GM12801 (cell line): ENCODE measurements around the gene BRAF.

ENCODE experiments used
- CTCF ChIP-seq: IDR thresholded peaks from one replicate; pipeline ENCODE4 v1.5.1; 2011; ENCODE audit warnings: control low read depth; ENCODE audit not compliant: insufficient read length; ENCODE audit errors: extremely low read depth

Gene BRAF

GRCh38 chr7:140866926-140867325 lies 57.8 kb downstream of the BRAF start:
- TF ChIP-seq CTCF, result no peak

GRCh38 chr7:140864732-140865131 lies 60.0 kb downstream of the BRAF start:
- no peak for TF ChIP-seq CTCF

- no peak for TF ChIP-seq CTCF
These were observed 60.9 kb downstream of the BRAF start for GRCh38 chr7:140863867-140864266.

GRCh38 chr7:140863184-140863583 lies 61.5 kb downstream of the BRAF start:
- TF ChIP-seq CTCF, result no peak

GRCh38 chr7:140857048-140857447 lies 67.7 kb downstream of the BRAF start:
- no peak for TF ChIP-seq CTCF

- no peak for TF ChIP-seq CTCF
These were observed 83.5 kb downstream of the BRAF start for GRCh38 chr7:140841166-140841715.

- TF ChIP-seq CTCF, result no peak
These were observed 93.0 kb downstream of the BRAF start for GRCh38 chr7:140831724-140832123.

- TF ChIP-seq CTCF, result no peak
These were observed 95.0 kb downstream of the BRAF start for GRCh38 chr7:140829720-140830119.
